Lower lobe of right lung (tissue), 2 donors: ENCODE results near the gene FSTL4. TPM values are rescaled to one million over a fixed set of nuclear protein-coding genes. Genes with fewer than 3 reads are reported as not detected.

ENCODE experiments used
- ATAC-seq, 2 donors: fragments of 200-7000 bp; cut with Tn5 transposase; one replicate each; pipeline ENCODE4 v1.9.1; 2020 to 2022; ENCODE audit warnings: mild to moderate bottlenecking in 2 of 2, moderate library complexity in 2 of 2
- DNase-seq: peaks from one replicate; pipeline ENCODE4 v3.0.0-alpha.2; 2020
- H3K27ac ChIP-seq: fragments of 200-600 bp; one replicate; pipeline ENCODE4 v1.8.0; 2022
- H3K27me3 ChIP-seq: fragments of 200-600 bp; one replicate; pipeline ENCODE4 v1.8.0; 2022; ENCODE audit warnings: low read depth
- H3K36me3 ChIP-seq: fragments of 200-600 bp; one replicate; pipeline ENCODE4 v1.8.0; 2022; ENCODE audit warnings: mild to moderate bottlenecking
- H3K4me1 ChIP-seq: fragments of 200-600 bp; one replicate; pipeline ENCODE4 v1.8.0; 2022
- H3K4me3 ChIP-seq: fragments of 200-600 bp; one replicate; pipeline ENCODE4 v1.8.0; 2022; ENCODE audit warnings: mild to moderate bottlenecking
- H3K9me3 ChIP-seq: fragments of 200-600 bp; one replicate; pipeline ENCODE4 v1.8.0; 2022
- intact Hi-C: fragments of 100-400 bp; cut with DNase I; formaldehyde crosslinking; loops from one replicate; pipeline ENCODE4 v1.11.0; 2022
- total RNA-seq: library from RNA; stranded (reverse); fragmentation: NEBNext Ultra II Directional; extraction: Animal tissue kit (Norgen Biotek cat#: 25700); gene quantifications from one replicate; pipeline ENCODE4 v1.2.1, GENCODE V29; 2021
- TF ChIP-seq, protein P1 (sequence below): fragments of 200-600 bp; IDR thresholded peaks from one replicate; pipeline ENCODE4 v1.8.0; 2022; ENCODE audit warnings: antibody characterized with exemption, mild to moderate bottlenecking
- donor health status: DM: no; HTN: yes; CAD: no; lungs with severe emphysema.

FSTL4 gene
- total RNA-seq, 1 donor from 2014 or later, result 1.9 TPM

DNA sequence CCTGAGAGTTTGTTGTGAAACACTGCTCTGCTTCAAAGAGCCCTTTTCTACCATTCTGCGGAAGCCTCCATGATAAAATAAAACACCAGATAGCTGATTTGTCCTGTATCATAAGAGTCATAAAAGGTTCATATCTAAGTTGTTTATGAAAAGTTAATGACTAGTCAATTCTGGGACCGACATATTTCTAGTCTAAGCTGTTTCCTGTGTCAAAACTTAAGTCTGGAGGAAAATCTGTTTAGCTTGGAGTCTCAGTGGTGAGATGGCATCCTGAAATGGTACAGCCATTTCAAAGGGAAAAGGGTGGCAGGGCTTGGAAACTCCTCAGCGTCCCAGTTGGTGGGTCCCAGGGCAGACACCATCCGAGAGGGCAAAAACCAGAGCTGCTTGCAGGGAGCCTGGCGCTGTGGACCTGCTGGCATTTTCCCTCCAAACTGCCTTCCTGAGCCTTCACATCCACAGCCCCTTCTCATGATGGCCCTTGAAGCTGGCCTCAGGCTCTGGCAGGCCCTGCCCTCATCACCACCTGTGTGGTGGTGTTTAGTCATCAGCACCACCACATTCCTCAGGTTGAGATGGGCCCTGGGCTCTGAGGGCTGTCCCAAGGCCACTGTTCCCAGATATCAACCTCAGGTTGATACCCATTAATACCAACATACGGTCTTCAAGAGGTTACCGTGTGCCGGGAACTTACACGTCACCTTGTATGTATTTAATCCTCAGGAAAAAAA, 376.5 kb downstream of the FSTL4 start:
- peaks cover 5% of the 10 kb centered on the region for H3K4me1 ChIP-seq
- H3K27ac ChIP-seq, result no peak overlapping the region
- H3K36me3 ChIP-seq, result no peaks in the 10 kb centered on the region
- TF ChIP-seq, protein P1, sequence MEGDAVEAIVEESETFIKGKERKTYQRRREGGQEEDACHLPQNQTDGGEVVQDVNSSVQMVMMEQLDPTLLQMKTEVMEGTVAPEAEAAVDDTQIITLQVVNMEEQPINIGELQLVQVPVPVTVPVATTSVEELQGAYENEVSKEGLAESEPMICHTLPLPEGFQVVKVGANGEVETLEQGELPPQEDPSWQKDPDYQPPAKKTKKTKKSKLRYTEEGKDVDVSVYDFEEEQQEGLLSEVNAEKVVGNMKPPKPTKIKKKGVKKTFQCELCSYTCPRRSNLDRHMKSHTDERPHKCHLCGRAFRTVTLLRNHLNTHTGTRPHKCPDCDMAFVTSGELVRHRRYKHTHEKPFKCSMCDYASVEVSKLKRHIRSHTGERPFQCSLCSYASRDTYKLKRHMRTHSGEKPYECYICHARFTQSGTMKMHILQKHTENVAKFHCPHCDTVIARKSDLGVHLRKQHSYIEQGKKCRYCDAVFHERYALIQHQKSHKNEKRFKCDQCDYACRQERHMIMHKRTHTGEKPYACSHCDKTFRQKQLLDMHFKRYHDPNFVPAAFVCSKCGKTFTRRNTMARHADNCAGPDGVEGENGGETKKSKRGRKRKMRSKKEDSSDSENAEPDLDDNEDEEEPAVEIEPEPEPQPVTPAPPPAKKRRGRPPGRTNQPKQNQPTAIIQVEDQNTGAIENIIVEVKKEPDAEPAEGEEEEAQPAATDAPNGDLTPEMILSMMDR, result no peak
- intact Hi-C loops, result no loop called here
- DNase-seq (no peak), ATAC-seq (no peak)
- no peaks in the 10 kb centered on the region for H3K27me3 ChIP-seq
- no peak overlapping the region for H3K4me3 ChIP-seq
- H3K9me3 ChIP-seq, result no peaks in the 10 kb centered on the region

DNA sequence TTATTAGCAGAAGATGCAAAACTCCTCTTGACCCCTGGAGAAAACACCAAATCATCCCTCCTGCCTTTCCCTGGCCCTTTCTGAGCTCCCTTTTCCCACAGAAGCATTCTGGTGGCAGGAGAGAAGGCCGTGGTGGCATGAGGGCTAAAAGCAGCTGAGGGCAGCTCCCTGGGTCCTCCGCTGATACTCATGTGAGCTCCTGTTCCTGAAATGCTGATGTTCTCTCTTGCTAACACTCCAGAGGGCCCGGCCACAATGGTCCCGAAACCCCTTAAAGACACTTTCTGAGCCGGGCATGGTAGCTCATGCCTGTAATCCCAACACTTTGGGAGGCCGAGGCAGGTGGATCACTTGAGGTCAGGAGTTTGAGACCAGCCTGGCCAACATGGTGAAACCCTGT, 377.4 kb downstream of the FSTL4 start:
- no peaks in the 10 kb centered on the region for H3K4me1 ChIP-seq
- H3K9me3 ChIP-seq, result no peaks in the 10 kb centered on the region
- no peak overlapping the region for H3K27ac ChIP-seq
- H3K27me3 ChIP-seq, result no peaks in the 10 kb centered on the region
- intact Hi-C loops, result no loop called here
- no peak overlapping the region for H3K4me3 ChIP-seq
- H3K36me3 ChIP-seq, result no peaks in the 10 kb centered on the region
- DNase-seq (no peak), ATAC-seq (no peak)
- TF ChIP-seq, protein P1, result no peak

DNA sequence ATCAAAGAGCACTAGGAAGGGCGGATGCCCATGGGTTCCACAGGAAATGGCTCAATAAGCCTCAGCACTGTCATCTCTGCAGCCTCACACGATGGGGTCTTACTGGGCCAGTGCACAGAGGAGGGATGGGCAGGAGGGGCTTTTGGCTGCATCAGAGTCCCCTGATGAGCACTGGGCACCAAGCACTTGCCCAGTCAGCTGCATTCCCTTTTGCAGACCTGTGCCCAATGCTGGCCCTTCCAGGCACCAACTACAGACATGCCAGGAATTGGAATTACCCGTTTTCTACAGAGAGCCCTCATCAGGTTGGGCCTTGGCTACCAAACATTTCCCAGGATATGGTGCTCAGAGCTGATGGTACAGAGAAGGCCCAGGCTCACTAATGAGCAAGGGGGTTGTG, 378.1 kb downstream of the FSTL4 start:
- no peaks in the 10 kb centered on the region for H3K4me1 ChIP-seq
- no peaks in the 10 kb centered on the region for H3K27me3 ChIP-seq
- no peak for DNase-seq
- H3K36me3 ChIP-seq, result no peaks in the 10 kb centered on the region
- intact Hi-C loops, result no loop called here
- TF ChIP-seq, protein P1, result no peak
- ATAC-seq, result no peak
- H3K9me3 ChIP-seq, result no peaks in the 10 kb centered on the region
- no peak overlapping the region for H3K27ac ChIP-seq
- no peak overlapping the region for H3K4me3 ChIP-seq

DNA sequence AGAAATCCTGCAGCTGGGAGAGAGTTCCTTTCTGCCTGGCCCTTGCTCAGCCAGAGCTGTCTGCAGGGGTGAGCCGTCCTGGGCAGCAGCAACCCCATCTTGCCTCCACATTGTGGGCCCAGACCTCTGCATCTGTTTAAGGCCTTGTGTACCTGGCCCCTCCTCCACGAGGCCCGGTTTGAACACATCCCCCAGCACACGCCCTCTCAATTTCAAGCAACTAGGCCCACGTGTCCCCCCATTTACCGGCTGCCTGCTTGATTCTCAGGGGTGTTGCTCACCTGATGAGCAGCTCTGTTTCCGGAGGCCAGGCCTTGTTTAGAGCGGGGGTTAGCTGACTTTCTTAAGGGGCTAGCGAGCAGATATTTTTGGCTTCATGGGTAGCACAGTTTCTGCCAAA, 378.7 kb downstream of the FSTL4 start:
- H3K4me3 ChIP-seq, result no peak overlapping the region
- no peak overlapping the region for H3K27ac ChIP-seq
- no peaks in the 10 kb centered on the region for H3K4me1 ChIP-seq
- intact Hi-C loops, result no loop called here
- H3K27me3 ChIP-seq, result no peaks in the 10 kb centered on the region
- no peaks in the 10 kb centered on the region for H3K9me3 ChIP-seq
- no peaks in the 10 kb centered on the region for H3K36me3 ChIP-seq
- TF ChIP-seq, protein P1, result no peak
- DNase-seq (no peak), ATAC-seq (no peak)

DNA sequence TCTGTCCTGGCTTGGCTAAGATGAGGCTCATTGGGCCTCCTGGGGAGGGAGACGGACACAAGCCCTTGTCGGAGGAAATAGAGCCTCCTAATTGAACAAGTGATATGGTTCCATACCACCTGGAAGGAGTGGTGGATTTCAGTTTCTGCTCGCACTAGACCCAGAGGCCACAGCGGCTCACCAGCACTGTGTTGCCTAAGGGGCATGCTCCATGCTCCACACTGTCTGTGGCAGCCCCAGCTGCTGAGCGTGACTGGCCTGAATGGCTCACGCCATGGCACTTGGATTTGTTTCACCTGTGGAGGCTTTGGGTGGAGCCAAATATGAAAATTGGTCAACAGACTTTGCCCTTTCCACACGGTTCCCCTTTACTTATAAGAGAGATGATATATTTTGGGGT, 379.4 kb downstream of the FSTL4 start:
- no peak for ATAC-seq

More for the DNA sequence above, 379.4 kb downstream of the FSTL4 start:
- Histone ChIP-seq H3K4me3 (no peak overlapping the region), H3K36me3 (no peaks in the 10 kb centered on the region), H3K4me1 (no peaks in the 10 kb centered on the region), H3K27me3 (no peaks in the 10 kb centered on the region), H3K27ac (no peak overlapping the region), H3K9me3 (no peaks in the 10 kb centered on the region)
- TF ChIP-seq, protein P1, result no peak
- no peak for DNase-seq
- intact Hi-C loops, result no loop called here
